ENCODE results near the gene MUC4.
"Not testable (repeated sequence)": the region's sequence is repeated elsewhere in the genome, so short reads cannot be mapped to it uniquely, and the experiment has no call there.

The MUC4 gene

DNA sequence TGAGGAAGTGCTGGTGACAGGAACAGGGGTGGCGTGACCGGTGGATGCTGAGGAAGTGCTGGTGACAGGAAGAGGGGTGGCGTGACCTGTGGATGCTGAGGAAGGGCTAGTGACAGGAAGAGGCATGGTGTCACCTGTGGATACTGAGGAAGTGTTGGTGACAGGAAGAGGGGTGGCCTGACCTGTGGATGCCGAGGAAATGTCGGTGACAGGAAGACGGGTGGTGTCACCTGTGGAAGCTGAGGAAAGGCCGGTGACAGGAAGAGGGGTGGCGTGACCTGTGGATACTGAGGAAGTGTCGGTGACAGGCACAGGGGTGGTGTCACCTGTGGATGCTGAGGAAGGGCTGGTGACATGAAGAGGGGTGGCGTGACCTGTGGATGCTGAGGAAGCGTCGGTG is 30.5 kb downstream of the MUC4 start:
- not testable (repeated sequence) for DNase-seq (ENCODE audit: low read depth)

DNA sequence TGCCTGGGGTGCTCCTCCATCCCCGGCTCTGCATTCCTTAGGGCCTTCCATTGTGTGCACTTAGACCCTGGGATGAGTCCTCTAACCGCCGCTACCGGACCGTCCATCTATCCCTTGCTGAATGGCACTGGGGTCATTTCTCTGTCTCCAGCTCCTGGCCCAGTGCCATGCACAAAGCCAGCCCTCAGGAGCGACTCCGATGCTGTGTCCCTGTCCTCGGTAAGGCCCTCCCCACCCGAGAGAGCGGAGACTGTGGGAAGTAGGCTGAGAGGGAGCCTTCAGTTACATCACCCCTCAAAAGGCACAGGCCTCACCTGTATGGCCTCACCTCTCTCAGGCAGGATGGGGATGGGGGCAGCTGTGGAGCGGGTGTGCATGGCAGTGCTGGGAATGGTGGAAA is 33.8 kb downstream of the MUC4 start:
- no peak for DNase-seq (ENCODE audit: low read depth)

DNA sequence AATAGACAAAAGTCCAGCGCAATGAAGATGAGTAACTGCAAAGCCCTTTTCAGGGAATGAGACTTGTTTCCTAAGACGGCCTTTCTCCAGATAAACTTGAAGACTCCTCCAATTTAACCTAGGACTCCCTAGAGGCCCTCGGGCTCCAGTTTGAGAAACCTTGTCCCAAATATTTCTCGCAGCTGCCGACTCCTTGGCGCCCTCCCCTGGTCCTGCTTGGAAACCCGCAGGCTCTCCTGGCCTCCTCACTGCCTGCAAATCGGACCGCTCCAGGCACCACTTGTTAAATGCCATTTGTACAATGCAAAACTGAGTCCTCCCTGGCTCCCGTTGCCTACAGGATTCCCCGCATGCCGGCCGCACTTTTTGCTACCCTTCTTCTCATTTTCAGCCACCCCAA is 36.8 kb downstream of the MUC4 start:
- DNase-seq (ENCODE audit: low read depth) = no peak

DNA sequence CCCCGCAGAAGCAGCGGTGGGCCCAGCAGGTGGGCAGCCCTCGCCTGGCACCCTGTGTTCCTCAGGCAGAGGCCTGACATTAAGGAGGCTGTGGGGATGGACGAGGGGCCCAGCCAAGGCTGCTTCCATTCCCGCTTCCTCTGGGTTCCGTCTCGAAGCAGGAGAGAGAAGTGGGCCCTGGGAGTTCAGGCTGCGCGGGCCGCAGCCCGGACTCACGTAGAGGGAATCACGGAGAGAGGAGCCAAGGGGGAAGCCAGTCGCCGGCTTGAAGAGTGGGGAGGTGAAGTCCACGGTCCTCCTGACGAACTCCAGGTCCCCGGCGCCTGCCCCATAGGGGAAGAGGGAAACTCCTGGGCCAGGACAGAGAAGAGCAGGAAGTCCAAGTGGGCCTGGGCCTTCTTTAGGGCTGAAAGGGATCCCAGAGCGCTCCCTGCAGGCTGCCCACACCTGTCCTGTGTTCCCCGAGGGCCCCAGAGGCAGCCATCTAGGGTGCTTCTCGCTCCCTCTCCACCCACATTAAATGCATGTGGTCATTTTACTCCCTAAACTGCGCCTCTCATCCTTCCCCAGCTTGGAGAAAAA is 37.7 kb downstream of the MUC4 start:
- DNase-seq (ENCODE audit: low read depth) = no peak

DNA sequence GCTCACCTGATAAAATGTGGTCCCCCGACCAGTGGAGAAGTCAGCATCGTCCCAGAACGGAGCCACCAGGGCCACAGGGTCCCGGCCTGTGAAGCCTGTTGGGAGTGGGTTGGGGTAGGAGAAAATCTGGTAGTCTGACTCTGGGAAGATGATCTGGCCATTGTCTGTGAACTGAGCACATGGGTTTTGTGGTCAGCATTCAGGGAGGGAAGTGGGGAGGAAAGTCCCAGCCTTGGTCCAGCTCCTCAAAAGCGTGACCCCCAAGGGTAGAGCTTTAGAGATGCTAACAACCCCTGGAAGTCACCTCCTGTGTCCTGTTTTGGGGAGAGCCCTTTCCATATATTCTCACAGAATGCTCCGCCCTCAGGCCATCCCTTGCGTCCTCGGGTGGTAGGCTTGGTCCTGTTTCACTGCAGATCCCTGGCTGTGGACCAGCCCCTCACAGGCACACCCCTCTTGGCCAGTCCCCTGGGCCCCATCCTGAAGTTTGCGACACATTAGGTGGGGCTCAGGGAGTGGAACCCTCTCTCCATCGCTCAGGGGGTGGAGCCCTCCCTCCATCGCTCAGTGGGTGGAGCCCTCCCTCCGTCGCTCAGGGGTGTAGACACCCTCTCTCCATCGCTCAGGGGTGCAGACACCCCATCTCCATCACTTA is 40.0 kb downstream of the MUC4 start:
- no peak for DNase-seq (ENCODE audit: low read depth)

DNA sequence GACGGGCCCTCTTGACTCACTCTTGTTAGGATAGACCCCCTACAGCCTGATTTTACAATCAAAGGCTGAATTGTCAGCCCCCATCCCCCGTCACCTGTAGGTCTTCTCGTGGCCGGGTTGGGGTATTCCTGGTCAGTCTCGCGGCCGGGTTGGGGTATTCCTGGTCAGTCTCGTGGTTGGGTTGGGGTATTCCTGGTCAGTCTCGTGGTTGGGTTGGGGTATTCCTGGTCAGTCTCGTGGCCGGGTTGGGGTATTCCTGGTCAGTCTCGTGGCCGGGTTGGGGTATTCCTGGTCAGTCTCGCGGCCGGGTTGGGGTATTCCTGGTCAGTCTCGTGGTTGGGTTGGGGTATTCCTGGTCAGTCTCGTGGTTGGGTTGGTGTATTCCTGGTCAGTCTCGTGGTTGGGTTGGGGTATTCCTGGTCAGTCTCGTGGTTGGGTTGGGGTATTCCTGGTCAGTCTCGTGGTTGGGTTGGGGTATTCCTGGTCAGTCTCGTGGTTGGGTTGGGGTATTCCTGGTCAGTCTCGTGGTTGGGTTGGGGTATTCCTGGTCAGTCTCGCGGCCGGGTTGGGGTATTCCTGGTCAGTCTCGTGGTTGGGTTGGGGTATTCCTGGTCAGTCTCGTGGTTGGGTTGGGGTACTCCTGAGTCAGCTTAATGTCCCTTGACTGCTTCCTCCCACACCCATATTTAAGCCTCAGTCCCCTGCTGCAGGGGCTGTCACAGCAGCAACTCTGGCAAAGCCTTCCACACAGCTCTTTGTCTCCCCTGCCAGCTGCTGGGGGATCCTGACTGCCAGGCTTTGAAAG is 40.7 kb downstream of the MUC4 start:
- not testable (repeated sequence) for DNase-seq (ENCODE audit: low read depth)

DNA sequence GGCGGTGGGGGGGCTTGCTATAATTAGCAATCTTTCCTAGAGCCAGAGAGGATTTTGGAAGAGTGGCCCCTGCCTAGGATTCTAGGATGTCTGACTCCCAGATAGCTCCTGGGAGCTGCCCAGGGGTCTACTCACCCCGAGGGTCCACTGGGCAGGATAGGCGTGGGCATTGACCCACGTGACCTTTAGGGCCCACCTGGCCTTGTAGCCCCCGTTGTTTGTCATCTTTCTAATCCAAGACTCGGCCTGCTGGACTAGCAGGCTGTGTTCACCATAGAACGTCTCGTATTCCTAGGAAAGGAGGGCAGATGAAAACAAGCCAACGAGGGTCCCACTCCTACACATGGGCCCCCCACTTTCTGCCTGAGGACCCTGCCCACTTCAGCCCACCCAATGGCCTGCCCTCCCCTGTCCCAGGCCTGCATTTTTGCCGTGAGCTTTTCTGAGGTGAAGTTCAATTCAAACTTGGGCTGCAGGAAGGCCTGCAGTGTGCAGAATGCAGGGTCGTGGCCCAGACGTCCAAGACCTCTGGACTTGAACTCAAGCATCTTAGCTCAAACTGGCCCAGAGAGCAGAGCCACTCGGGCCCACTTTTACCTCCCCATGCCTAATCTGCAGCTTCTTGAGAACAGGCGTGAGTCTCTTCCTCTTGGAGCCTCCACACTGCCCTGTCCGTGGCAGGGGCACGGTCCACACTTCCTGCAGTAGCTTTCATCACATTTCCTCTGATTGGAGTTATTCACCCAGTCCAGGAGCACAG is 41.5 kb downstream of the MUC4 start:
- DNase-seq (ENCODE audit: low read depth) = no peak

DNA sequence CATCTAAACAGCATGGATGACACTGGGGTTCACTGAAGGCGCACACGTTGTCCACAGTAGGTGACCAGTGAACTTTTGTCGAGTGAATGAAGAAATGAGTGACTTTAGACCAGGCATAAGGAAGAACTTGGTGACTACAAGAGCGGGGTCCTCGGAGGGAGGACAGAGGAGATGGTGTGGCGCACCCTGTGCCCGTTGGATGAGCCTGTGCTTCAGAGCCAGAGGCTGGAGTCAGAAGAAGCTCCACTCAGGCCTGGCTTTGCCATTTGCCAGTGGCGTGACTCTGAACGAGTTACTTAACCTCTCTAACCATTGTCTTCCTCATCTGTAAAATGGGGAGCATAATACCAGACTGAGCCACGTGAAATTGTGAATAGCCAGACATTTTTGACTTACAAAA is 42.2 kb downstream of the MUC4 start:
- DNase-seq (ENCODE audit: low read depth) = no peak

DNA sequence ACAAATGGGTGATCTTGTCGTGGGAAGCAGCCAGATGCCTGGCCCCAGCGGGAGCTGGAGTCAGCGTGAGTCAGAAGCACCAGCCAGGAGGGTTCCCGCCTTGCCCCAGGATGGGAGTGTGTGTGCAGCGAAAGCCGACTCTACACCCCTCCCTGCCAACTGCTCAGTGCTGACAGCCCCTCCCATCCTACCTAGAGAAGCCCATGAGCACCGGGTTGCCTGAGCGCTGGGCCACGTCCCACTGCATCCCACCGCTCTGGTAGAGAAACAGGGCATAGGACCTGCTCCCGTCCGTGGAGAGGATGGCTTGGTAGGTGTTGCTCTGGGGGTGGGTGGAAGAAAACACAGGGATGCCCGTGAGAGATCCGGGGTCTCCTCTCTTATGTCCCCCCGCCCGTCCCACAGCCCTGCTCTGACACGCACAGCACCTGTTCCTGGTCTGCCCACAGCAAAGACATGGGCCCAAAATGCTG is 42.9 kb downstream of the MUC4 start:
- no peak for DNase-seq (ENCODE audit: low read depth)

DNA sequence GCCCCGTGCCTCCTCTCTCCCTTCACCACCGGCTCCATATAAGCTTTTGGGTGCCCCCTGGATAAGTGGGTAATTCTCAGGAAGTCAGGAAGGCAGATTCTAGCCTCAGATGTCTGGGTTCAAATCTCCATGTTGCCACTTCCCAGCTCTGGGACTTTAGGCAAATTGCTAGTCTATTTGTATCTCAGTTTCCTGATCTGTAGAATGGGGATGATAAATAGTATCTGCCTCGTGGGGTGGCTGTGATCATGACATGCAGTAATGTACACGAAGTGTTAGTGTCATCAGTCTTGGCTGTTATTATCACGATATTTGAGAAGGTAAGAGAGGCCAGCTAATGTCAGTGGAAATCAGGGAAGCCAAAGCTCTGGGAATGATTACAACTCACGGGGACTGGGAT is 43.3 kb downstream of the MUC4 start:
- DNase-seq (ENCODE audit: low read depth) = no peak

DNA sequence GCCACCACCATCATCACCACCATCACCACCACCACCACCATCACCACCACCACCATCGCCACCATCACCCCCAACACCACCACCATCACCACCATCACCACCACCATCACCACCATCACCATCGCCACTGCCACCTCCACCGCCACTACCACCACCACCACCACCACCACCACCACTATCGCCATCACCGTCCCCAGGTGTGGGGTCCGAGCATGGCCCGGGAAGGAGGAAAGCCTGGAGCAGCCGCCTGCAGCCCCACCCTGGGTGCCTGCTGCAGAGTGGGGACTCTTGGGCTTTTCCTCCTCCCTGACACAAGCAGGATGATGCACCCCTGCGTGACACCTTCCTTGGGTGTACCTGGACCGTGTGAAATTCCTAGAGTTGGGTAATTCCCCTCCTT is 43.9 kb downstream of the MUC4 start:
- DNase-seq (ENCODE audit: low read depth) = no peak

DNA sequence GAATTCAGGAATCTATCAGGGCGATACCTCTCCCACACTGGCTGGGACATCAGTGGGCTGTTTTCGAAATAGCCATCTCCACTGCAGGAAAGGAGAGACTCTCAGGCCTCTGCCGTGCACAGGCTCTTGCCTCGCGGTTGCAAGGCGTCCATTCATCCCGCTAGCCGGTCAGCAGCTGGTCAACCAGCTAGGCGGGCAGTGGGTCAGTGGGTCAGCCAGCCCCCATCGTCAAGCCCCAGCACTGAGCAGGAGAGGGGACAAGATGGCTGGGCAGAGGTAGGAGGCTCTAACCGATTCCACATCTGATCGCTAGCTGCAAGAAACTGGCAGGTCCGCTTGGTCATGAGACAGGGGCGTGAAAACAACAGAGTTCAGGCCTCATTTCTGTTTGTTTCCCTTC is 45.1 kb downstream of the MUC4 start:
- no peak for DNase-seq (ENCODE audit: low read depth)

DNA sequence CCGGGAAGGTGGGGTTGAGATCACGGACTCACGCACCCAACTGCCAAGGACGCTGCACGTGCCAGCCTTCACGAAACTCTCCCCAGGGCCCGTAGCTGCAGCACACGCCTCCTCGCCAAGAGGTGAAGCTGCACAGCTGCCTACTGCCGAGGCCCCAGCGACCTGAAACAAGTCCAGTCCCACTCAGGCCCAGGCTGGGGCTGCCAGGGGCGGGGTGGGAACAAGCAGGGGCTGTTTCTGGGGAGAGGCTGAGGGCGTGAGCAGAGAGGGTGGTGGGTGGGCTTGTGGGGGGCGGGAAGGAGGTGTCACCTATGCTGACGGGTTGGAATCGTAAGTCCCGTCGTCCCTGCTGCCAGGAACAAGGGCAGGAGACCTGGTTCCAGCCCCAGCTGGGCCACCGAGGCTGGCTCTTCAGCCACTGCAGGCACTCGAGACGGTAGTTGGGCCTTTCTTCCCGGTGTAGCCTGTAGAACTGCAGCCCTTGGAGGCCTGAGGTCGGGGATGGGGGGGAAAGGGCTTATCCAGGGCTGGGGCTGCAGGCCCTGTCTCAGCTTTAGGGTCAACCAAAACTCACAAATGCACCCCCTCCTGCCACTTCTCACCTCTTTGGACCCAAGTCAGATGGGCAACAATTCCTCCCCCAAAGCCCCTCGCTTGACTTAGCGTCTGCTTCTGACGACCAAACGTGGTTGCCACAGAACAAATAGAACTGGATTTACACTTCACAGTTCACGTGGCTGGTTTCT is 46.6 kb downstream of the MUC4 start:
- no peak for DNase-seq (ENCODE audit: low read depth)

DNA sequence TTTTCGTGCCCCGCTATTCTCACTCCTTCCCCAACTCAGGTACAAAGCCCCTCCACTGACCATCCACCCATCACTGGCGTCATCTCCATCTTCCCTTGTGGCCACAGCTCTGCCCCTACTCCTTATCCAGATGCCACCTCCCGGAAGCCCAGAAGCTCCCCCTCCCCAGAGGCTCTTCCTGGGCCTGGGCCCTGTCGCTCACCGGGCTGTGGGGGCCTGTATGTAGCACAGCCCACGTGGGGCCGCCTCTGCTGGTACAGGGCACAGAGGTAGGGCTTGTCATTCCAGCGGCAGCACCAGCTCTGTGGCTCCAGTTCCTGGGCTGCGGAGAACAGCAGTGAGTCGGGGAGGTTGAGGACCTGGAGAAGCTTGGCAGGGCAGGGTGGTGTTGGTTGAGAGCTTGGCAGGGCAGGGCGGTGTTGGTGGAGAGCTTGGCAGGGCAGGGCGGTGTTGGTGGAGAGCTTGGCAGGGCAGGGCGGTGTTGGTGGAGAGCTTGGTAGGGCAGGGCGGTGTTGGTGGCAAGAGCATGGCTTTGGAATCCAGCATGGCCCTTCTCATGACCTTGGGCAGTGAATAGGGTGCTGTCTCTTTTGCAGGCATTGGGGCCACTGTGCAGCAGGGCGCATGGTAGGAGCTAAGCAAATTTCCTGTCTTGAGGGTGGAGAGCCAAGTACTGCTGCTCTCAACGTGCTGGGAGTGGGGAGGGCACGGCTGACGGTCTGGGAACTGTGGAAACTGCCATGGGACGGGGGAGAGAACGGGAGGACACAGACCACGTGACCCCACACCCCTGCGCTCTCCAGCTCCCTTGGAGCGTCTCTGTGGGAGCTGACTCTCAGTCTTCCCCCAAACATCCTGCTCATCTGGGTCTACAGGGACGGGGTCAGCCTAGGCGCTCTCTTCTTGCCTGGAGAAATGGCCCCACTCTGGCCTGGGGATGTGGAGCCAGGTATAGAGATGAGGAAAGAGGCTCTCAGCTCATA is 47.6 kb downstream of the MUC4 start:
- no peak for DNase-seq (ENCODE audit: low read depth)

DNA sequence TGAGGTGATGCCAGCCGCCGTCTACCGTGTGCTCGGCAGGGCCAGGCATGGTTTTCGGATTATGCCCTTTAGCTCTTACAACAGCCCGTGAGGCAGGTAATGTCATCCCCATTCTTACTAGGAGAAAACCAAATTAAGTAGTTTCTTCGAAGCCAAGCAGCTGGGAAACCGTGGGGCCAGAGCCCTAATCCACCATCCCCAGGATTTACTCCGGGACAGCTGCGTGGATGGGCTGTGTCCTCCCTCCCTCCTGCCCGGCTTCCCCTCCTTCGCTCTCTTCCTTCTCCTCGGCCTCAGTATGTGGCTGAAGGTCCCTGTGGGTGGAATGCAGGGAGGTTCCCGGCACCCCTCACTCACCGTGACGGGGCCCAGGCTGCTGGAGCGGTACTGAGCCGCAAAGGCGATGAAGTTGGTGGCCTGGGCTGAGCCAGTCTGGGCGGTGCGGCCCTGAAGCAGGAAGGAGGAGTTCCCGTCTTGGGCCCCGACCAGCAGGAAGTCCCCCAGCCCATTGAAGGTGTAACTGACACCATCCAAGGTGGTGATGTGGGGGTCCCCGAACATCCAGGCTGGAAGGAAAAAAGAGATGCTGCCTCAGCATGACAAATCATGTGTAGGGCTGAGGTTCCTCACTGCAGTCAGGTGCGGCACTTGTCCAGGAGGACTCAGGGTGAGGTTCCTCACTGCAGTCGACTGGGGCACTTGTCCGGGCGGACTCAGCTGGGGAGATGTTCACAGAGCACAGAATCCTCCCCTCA is 48.5 kb downstream of the MUC4 start:
- no peak for DNase-seq (ENCODE audit: low read depth)

DNA sequence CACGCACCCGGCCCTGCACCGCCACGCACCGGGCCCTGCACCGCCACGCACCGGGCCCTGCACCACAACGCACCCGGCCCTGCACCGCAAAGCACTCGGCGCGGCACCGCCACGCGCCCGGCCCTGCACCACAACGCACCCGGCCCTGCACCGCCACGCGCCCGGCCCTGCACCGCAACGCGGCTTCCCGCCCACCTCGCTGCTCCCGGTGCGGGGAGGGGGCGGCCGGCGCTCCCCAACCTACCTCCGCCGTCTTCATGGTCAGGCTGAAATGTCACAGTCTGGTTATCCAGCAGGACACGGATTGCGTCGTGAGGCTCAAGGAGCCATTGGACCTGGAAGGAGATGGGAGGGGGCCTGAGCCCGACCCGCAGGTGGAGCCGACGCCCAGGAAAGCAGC is 49.1 kb downstream of the MUC4 start:
- no peak for DNase-seq (ENCODE audit: low read depth)

DNA sequence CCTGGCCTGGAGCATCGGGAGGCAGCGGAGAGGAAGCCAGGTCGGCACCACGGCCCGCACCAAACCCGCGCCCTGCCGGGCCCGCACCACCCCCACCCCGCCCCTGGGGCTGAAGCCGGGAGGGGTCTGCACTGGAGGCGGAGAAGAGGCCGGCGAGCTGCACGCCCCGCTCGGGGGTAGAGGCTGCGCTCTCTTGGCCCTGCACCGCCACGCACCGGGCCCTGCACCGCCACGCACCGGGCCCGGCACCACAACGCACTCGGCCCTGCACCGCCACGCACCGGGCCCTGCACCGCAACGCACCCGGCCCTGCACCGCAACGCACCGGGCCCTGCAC is 49.5 kb downstream of the MUC4 start:
- no peak for DNase-seq (ENCODE audit: low read depth)

DNA sequence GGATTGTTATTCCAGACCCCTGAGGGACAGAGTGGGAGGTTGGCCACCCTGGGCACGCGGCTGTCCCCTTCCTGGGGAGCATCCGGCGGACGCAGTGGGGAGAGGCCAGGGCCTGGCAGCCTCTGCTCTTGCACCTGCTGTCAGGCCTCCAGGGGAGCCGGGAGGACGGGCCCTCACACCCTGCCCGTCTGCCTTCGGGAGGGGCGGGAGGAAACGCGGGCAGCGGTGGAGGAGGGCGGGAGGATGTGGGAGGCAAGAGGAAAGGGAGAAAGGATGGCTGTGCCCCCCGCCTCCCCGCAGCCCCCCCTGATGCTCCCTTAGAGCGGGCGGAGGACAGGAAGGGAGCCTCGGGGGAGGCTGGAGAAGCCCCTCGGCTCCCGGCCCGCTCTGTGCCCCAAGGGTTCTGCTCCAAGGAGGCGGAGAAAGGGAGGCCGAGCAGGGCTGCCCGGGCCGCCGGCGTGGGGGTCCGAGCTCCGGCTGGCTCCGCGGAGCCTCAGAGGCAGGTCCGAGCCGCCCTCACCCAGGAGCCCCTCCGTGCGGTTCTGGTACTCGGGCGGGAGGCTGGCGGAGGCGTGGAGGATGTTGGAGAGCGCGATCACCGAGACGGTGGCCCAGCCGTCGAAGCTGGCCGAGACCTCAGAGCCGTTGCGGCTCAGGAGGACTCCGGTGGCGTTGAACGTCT is 50.0 kb downstream of the MUC4 start:
- no peak for DNase-seq (ENCODE audit: low read depth)

DNA sequence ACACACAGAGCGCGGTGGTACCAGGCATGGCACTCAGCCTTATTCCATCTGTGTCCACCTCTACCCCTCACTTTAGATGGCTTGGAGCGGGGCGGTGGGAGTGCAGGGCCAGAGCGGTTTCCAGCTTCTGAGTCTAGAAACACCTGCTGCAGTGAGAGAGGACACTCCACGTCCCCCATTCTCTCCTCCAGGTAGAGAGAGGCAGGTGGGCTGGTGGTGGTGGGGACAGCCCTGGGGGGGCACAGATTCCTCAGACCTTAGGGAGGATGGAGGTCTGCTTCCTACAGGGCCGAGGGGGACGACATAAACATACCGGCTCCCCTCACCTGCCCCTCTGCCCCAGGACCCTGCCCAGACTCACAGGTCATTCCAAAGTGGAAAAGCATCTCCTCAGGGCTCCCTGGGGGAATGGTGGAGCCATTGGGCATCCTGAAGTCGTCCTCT is 50.6 kb downstream of the MUC4 start:
- DNase-seq (ENCODE audit: low read depth) = no peak

All from activated T-cell treated with anti-CD3 and anti-CD28 coated beads for 24 hours (primary cell).